Adrenal gland (tissue), 5 donors: ENCODE results near the gene STXBP3.

Source experiments
- CTCF ChIP-seq, 6 experiments: fragments of 450-650 bp in 4 of 6; fragments of 200-600 bp in 2 of 6; sonication (generic) in 1 of 6; IDR thresholded peaks; 1 replicate in 5 of 6; 2 replicates in 1 of 6; pipeline versions ENCODE4 v1.5.1 to v1.8.0; 2016 to 2021; ENCODE audit warnings: antibody characterized with exemption in 6 of 6, mild to moderate bottlenecking in 2 of 6, moderate library complexity in 1 of 6
- POLR2A ChIP-seq, 2 donors: fragments of 450-650 bp; IDR thresholded peaks; one replicate each; pipeline ENCODE4 v1.6.1; 2017; ENCODE audit warnings: antibody characterized with exemption in 2 of 2, mild to moderate bottlenecking in 2 of 2, moderate library complexity in 1 of 2
- donor health status: DM: no; HTN: no; CAD: no.

GRCh38 chr1:108830119-108831008 lies 83.9 kb downstream of the STXBP3 start:
- no peak for TF ChIP-seq CTCF (IDR thresholded peaks at IDR 0.05)
- TF ChIP-seq POLR2A (IDR thresholded peaks at IDR 0.05): peak in 1 of 2 donors; percentile 66
